Left hindlimb (tissue), 1 donor: Measurements from ENCODE around the gene KCNJ10.
A peak's percentile ranks its signal among the peaks of the same experiment; 100 is the strongest.

ENCODE experiments used
- DNase-seq: peaks from one replicate; pipeline ENCODE4 v3.0.0-alpha.2; 2018

The KCNJ10 gene

DNA sequence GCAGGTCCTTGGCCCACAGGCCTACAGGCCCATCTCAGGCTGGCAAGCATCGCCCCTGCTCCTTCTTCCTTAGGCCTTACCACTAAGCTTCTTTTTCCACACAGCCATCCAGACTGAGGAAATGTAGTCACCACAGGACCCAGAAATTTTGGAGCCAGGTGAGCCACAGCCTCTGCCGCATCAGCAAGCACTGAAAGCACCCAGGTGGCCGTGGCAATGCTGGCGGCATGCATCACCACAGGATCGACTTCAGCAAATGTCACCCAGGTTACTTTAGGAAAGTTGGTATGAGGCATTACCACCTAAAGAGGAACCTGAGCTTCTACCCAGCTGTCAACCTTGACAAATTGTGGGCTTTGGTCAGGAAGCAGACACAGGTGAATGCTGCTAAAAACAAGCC lies 49.8 kb downstream of the KCNJ10 start:
- DNase-seq, result no peak

GRCh38 chr1:160018900-160019299 lies 51.1 kb downstream of the KCNJ10 start:
- no peak for DNase-seq

- DNase-seq, result no peak
Measured at GRCh38 chr1:160018347-160018746, 51.6 kb downstream of the KCNJ10 start.

DNA sequence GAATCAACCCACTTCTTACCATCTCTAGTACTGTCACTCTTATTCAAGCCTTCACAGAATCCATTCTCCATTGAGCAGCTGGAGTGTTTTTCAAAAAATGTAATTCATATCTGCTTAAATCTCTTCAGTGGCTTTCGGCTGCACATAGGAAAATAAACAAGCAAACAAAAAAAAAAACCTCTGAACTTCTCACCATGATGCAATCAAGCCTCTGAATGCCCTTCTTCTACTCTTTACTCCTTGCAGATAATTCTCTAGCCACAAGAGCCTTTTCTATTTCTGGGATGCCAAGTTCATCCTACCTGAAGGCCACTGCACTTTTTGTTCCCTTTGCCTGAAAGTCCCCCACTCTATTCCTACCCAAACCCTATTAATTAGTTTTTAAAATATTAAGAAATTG lies 52.4 kb downstream of the KCNJ10 start:
- no peak for DNase-seq

GRCh38 chr1:160011781-160012180 lies 58.2 kb downstream of the KCNJ10 start:
- no peak for DNase-seq

GRCh38 chr1:160009801-160010200 lies 60.2 kb downstream of the KCNJ10 start:
- no peak for DNase-seq

- DNase-seq, result no peak
Measured at GRCh38 chr1:160009081-160009480, 60.9 kb downstream of the KCNJ10 start.

DNA sequence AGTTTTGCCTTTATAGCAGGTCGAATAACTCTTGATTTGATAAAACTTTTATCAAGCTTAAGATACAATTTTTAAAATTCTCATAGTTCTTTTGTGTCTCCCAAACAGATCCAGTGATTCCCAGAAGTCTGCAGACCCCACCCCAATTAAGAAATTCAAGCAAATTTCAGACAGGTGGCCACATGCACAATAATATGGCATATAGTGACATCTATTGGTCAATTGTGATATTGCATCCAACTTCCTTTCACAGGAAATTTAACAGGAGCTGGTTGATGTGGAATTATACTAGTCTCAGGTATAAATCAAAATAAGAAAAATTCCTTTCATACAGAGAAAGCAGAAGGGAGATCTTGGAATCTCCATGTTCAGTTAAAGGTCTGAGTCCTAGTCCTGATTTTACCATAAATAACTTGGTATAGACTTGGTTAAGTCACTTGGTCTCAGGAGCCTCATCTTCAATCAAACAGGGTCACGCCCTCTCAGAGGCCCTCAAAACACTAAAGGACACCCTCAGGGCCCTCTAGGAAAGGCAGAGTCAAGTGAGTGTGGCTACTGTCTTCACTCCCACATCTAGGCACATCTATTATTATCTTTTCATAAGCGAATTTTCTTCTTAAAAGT lies 62.3 kb downstream of the KCNJ10 start:
- DNase-seq, result no peak

- peak; percentile 50 for DNase-seq
Measured at GRCh38 chr1:160006312-160006940, 63.5 kb downstream of the KCNJ10 start.

DNA sequence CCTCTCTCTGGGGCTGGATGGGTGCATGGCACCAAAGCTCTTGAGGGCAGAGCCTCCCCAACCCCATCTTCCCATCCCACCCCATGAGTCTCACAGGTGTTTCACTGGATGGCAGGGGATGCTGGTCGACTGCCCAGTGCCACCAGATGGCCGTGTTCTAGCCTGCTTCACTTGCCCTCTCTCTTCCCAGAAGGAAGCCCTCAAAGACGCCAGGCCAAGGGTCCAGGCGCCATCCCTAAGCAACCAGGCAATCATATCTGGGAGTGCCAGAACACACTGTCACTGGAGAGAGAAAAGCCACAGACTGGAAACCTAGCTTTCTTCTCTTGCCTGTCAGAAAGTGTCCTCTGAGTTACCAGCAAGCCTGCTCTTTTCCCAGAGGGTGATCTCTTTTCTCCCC lies 64.9 kb downstream of the KCNJ10 start:
- no peak for DNase-seq

GRCh38 chr1:160004425-160004824 lies 65.5 kb downstream of the KCNJ10 start:
- DNase-seq, result no peak

GRCh38 chr1:160004001-160004400 lies 66.0 kb downstream of the KCNJ10 start:
- DNase-seq, result no peak

GRCh38 chr1:160001440-160001839 lies 68.5 kb downstream of the KCNJ10 start:
- DNase-seq, result no peak

DNA sequence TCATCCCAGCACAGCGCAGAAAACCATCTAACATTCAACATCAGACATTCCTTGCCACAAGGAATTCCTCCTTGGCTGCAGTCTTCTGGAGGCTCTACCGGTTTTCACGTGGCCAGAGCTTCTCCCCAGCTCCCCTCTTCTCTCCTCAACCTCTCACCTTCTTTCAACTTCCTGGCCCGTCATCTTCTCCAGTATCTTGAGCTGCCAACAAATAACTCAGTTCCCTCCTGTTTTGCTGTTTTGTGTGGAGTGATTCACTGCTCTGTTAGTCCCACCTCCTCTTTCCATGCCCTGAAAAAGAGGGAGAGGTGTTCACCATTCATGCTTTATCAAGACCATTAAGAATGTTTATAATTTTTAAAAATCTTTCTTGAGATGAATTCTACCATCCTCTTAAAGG lies 70.8 kb downstream of the KCNJ10 start:
- DNase-seq, result no peak

GRCh38 chr1:159996653-159997052 lies 73.3 kb downstream of the KCNJ10 start:
- no peak for DNase-seq

DNA sequence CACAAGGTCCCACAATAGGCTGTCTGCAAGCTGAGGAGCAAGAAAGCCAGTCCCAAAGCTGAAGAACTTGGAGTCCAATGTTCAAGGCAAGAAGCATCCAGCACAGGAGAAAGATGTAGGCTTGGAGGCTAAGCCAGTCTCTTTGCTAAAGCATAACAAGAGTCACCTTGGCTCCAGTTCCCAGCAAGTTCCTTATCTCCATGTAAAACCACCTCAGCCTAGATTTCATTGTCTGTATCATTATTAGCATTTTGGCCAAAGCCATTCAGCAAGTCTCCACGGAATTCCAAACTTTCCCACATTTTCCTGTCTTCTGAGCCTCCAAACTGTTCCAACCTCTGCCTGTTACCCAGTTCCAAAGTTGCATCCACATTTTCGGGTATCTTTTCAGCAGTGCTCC lies 75.1 kb downstream of the KCNJ10 start:
- no peak for DNase-seq

DNA sequence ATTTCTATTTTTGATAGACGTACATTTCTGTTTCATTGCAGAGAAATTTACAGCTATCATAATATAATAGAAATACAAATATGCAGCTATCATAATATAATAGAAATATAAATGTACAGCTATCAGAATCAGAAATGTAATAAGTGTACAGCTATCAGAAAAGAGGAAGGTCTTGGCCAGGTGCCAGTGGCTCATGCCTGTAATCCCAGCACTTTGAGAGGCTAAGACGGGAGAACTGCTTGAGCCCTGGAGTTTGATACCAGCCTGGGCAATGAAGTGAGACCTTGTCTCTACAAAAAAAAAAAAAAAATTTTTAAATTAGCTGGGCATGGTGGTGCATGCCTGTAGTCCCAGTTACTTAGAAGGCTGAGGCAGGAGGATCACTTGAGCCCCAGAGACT lies 76.0 kb downstream of the KCNJ10 start:
- DNase-seq, result no peak

GRCh38 chr1:159992161-159992560 lies 77.8 kb downstream of the KCNJ10 start:
- no peak for DNase-seq

DNA sequence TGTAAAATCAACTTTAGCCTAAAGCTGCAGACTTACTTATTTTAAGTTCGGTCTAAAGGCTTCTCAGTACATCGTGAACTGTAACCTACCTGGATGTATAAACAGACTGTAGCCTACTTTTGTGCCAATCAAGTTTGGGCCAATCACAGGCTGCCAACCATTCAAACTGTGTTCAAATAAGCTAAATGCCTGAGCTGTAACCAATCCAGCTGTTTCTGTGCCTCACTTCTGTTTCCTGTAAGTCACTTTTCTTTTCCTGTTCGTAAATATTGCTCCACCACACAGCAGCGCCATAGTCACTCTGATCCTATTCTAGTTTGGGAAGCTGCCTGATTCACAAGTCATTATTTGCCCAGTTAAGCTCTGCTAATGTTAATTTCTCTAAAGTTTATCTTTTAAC lies 78.4 kb downstream of the KCNJ10 start:
- DNase-seq, result no peak

- DNase-seq, result no peak
Measured at GRCh38 chr1:159990005-159990404, 80.0 kb downstream of the KCNJ10 start.

GRCh38 chr1:159989581-159989980 lies 80.4 kb downstream of the KCNJ10 start:
- no peak for DNase-seq

DNA sequence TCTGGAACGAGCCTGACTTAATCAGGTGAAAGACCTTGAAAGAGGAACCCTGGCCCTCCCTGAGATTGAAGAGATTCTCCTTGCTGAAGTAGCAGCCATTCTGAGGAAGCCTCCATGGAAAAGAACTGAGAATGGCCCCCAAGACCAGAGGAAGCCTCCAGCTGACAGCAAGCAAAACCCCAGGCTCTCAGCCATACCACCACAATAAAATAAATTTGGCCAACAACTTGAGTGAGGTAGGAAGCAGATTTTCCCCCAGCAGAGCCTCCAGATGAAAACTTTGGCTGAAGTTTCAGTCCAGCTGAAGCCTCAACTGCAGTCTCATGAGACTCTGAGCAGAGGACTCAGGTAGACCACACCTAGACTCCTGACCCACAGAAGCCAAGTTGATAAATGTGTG lies 82.0 kb downstream of the KCNJ10 start:
- DNase-seq, result no peak

- no peak for DNase-seq
Measured at GRCh38 chr1:159987186-159987585, 82.8 kb downstream of the KCNJ10 start.

DNA sequence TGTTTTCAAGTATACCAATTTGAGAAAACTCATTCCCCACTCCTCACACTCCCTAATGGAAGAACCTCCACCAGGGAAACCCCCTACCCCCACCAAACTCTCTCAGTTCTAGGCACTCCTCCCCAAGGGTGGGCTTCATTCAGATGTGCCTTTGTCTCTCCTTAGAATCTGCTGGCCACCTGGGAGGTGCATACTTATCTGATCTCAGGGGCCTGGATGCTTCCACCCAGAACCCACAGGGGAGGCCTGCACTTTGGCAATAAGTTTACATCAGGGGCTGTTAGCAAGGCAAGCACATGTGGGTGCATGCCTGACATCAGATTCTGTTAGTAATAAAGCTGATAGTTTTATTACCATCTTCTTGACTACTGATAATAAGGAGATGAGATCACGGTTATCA lies 83.4 kb downstream of the KCNJ10 start:
- no peak for DNase-seq

DNA sequence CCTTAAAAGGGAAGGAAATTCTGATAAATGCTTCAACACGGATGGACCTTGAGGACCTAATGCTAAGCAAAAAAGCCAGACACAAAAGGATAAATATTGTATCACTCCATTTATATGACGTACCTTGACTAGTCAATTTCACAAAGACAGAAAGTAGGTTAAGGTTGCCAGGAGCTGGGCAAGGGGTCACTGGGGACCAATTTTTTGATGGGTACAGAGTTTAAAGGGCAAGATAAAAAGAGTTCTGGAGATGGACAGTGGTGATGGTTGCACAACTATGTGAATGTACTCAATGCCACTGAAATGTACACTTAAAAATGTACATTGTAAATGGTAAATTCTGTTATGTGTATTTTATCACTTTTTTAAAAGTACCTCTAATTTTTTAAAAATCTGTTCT lies 83.9 kb downstream of the KCNJ10 start:
- no peak for DNase-seq
